ENCODE measurements around the gene SLC25A43. TPM values are rescaled to one million over a fixed set of nuclear protein-coding genes. Genes with fewer than 3 reads are reported as not detected.

The SLC25A43 gene
- total RNA-seq, 4 donors from 2014 or later, result 7.9 to 18.0 (median 14.3) TPM

DNA sequence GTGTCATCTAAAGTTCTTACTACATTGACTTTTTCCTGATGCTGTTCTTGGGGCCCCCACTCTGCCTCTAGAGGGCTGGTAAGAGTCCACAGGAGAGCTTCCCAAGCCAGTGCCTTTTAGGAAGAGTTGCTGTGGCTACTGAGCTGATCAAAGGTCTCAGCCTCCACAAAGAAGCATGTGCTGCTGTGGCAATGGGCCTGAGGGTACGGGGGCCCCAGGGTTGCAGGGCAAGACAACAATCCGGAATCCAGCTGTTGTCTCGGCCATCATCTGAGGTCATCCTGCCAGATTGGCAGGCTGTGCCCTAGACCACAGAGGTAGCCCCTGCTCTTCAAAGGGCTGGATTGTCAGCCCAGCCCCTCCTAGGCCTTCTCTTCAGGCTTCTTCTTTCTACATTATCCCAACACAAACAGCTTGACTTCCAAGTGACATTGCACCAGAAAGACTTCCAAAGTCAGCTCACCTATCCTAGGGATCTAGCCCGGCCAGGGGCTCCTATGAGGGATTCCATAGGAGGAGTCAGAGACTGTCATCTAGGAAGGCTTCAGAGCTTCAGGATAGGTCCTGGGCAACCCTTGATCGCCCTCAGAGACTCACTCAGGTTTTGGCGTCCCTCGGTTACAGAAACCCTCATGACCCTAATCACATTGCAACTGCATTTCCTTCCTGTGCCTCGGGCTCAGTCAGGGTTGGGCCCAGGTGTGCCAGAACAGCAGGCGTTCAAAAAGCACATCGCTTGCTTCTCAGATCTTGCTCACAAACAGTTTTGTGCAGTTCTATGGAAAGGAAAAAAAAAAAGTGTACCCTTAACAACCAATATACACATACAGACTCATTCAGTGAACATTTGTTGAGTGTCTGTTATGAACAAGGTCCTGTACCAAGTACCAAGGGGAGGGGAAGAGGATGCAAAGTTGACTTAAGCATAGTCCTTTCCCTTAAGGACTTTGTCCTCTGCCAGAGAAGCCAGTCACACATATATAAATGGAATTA lies 96.9 kb downstream of the SLC25A43 start:
- 68 to 88% methylated on average over 2 of the region's 10 CpGs for WGBS, 2 donors (ENCODE audit: low coverage in 1 of 2)
- no peaks in the 10 kb centered on the region for H3K4me1 ChIP-seq
- no peak for TF ChIP-seq POLR2AphosphoS5 (IDR thresholded peaks at IDR 0.05)
- TF ChIP-seq, protein P1, sequence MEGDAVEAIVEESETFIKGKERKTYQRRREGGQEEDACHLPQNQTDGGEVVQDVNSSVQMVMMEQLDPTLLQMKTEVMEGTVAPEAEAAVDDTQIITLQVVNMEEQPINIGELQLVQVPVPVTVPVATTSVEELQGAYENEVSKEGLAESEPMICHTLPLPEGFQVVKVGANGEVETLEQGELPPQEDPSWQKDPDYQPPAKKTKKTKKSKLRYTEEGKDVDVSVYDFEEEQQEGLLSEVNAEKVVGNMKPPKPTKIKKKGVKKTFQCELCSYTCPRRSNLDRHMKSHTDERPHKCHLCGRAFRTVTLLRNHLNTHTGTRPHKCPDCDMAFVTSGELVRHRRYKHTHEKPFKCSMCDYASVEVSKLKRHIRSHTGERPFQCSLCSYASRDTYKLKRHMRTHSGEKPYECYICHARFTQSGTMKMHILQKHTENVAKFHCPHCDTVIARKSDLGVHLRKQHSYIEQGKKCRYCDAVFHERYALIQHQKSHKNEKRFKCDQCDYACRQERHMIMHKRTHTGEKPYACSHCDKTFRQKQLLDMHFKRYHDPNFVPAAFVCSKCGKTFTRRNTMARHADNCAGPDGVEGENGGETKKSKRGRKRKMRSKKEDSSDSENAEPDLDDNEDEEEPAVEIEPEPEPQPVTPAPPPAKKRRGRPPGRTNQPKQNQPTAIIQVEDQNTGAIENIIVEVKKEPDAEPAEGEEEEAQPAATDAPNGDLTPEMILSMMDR (IDR thresholded peaks at IDR 0.05), result no peak
- TF ChIP-seq EP300 (IDR thresholded peaks at IDR 0.05), result no peak
- no peak for TF ChIP-seq POLR2A (IDR thresholded peaks at IDR 0.05)
- H3K9me3 ChIP-seq, result no peaks in the 10 kb centered on the region
- ATAC-seq, result no peak
- no peaks in the 10 kb centered on the region for H3K27me3 ChIP-seq
- H3K27ac ChIP-seq, result no peak overlapping the region
- no peaks in the 10 kb centered on the region for H3K36me3 ChIP-seq
- no peak overlapping the region for H3K4me3 ChIP-seq

- H3K27ac ChIP-seq, result no peak overlapping the region
- no peak for ATAC-seq
- H3K36me3 ChIP-seq, result no peaks in the 10 kb centered on the region
- H3K9me3 ChIP-seq, result no peaks in the 10 kb centered on the region
- H3K27me3 ChIP-seq, result no peaks in the 10 kb centered on the region
- H3K4me3 ChIP-seq, result no peak overlapping the region
- H3K4me1 ChIP-seq, result no peaks in the 10 kb centered on the region
- no CpG with 5 or more reads among the region's 1 CpG for WGBS, 2 donors (ENCODE audit: low coverage in 1 of 2)
- no peak for TF ChIP-seq POLR2AphosphoS5 (IDR thresholded peaks at IDR 0.05)
- TF ChIP-seq EP300 (IDR thresholded peaks at IDR 0.05), result no peak
Observed at GRCh38 chrX:119497185-119497584, 98.0 kb downstream of the SLC25A43 start.

GRCh38 chrX:119500061-119500800 lies 101.1 kb downstream of the SLC25A43 start:
- H3K27ac ChIP-seq, result no peak overlapping the region
- WGBS, 2 donors (ENCODE audit: low coverage in 1 of 2), result 78 to 92% methylated on average over 4 to 12 of the region's 13 CpGs

DNA sequence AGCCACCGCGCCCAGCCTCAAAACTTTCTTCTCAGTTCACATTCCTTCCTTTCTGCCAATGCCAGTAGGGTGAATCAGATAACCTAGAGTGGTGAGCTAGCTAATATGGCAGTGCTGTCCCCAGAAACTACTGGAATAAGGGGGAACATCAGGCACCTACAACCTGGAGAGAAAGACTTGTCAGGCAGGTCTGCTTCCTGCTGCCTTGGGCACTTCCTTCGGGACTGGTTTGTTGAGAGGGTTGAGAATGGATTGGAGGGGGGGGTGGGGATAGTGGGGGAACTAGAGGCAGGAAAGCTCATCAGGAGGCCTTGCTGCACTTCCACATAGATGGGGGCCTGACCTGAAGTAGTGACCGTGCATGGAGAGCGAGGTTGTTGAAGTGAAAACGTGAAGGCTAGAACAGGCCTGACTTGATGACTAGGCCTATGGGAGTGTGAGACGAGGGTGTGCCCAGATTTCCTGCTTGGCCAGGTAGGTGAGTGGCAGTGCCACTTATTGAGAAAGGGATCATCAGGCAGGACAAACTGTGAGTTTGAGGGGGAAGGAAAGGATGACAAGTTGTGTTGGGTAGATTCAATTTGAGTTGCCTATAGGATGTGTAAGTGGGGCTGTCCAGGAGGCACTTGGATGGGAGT lies 102.5 kb downstream of the SLC25A43 start:
- H3K9me3 ChIP-seq, result no peaks in the 10 kb centered on the region
- TF ChIP-seq EP300 (IDR thresholded peaks at IDR 0.05) (no peak), POLR2A (IDR thresholded peaks at IDR 0.05) (no peak), POLR2AphosphoS5 (IDR thresholded peaks at IDR 0.05) (no peak)
- TF ChIP-seq, protein P1 (IDR thresholded peaks at IDR 0.05), result no peak
- no peak overlapping the region for H3K4me3 ChIP-seq
- no peak overlapping the region for H3K27ac ChIP-seq
- peaks cover 0 to 5% (median 0%) of the 10 kb centered on the region in 3 donors for H3K4me1 ChIP-seq
- no peak for ATAC-seq
- H3K27me3 ChIP-seq, result no peaks in the 10 kb centered on the region
- WGBS, 2 donors (ENCODE audit: low coverage in 1 of 2), result 74 to 100% methylated on average over 2 to 3 of the region's 7 CpGs
- no peaks in the 10 kb centered on the region for H3K36me3 ChIP-seq

More at GRCh38 chrX:119500061-119500800, 101.1 kb downstream of the SLC25A43 start:
- H3K4me1 ChIP-seq, result peaks cover 0 to 5% (median 0%) of the 10 kb centered on the region in 3 donors
- H3K4me3 ChIP-seq, result no peak overlapping the region
- H3K9me3 ChIP-seq, result no peaks in the 10 kb centered on the region
- TF ChIP-seq POLR2A (IDR thresholded peaks at IDR 0.05), result no peak
- TF ChIP-seq, protein P1 (IDR thresholded peaks at IDR 0.05), result no peak
- TF ChIP-seq EP300 (IDR thresholded peaks at IDR 0.05), result no peak
- no peak for TF ChIP-seq POLR2AphosphoS5 (IDR thresholded peaks at IDR 0.05)
- H3K36me3 ChIP-seq, result no peaks in the 10 kb centered on the region
- H3K27me3 ChIP-seq, result no peaks in the 10 kb centered on the region
- ATAC-seq, result no peak

Data from gastroesophageal sphincter (tissue), 4 donors.